WERI-Rb-1 (cell line): ENCODE results near the gene ESR2.
"Not testable (repeated sequence)": the region's sequence is repeated elsewhere in the genome, so short reads cannot be mapped to it uniquely, and the experiment has no call there.

Source experiments
- DNase-seq: peaks from one replicate; pipeline ENCODE4 v3.0.0-alpha.2; 2020
- H3K27ac ChIP-seq: fragments of 250-450 bp; sonication (Bioruptor Pico); 2 replicates; pipeline ENCODE4 v1.5.1; 2020; ENCODE audit warnings: mild to moderate bottlenecking, moderate library complexity
- H3K27me3 ChIP-seq: fragments of 250-450 bp; sonication (Bioruptor Pico); 2 replicates; pipeline ENCODE4 v1.5.1; 2021; ENCODE audit warnings: mild to moderate bottlenecking, low read depth, moderate library complexity; ENCODE audit not compliant: insufficient read depth, severe bottlenecking
- H3K36me3 ChIP-seq: fragments of 250-450 bp; sonication (Bioruptor Pico); 2 replicates; pipeline ENCODE4 v1.5.1; 2020; ENCODE audit warnings: mild to moderate bottlenecking, moderate library complexity
- H3K4me3 ChIP-seq: 2 replicates; pipeline ENCODE4 v1.5.1; 2011; ENCODE audit warnings: low read depth, mild to moderate bottlenecking, control low read depth, low read length
- H3K9me3 ChIP-seq: fragments of 250-450 bp; sonication (Bioruptor Pico); 2 replicates; pipeline ENCODE4 v1.5.1; 2021; ENCODE audit warnings: mild to moderate bottlenecking, moderate library complexity; ENCODE audit not compliant: severe bottlenecking
- CTCF ChIP-seq: IDR thresholded peaks from 2 replicates; pipeline ENCODE4 v1.5.1; 2011; ENCODE audit warnings: low read depth, mild to moderate bottlenecking, control low read depth, inconsistent platforms, low read length

Gene ESR2

GRCh38 chr14:64049616-64050381, 244.4 kb downstream of the ESR2 start:
- no peak for TF ChIP-seq CTCF
- H3K36me3 ChIP-seq: peaks cover 39% of the 10 kb centered on the region
- no peaks in the 10 kb centered on the region for H3K9me3 ChIP-seq
- no peak overlapping the region for H3K4me3 ChIP-seq
- no peak for DNase-seq
- H3K27me3 ChIP-seq: no peaks in the 10 kb centered on the region
- H3K27ac ChIP-seq: no peak overlapping the region

- Histone ChIP-seq H3K36me3 (peaks cover 26% of the 10 kb centered on the region), H3K9me3 (no peaks in the 10 kb centered on the region), H3K4me3 (no peak overlapping the region), H3K27ac (no peak overlapping the region), H3K27me3 (no peaks in the 10 kb centered on the region)
- no peak for TF ChIP-seq CTCF
- no peak for DNase-seq
Measured at GRCh38 chr14:64045091-64045490, 249.1 kb downstream of the ESR2 start.

GRCh38 chr14:64043296-64043695, 250.9 kb downstream of the ESR2 start:
- DNase-seq, H3K4me3 ChIP-seq, H3K27ac ChIP-seq, H3K27me3 ChIP-seq, H3K9me3 ChIP-seq: not testable (repeated sequence)
- H3K36me3 ChIP-seq: peaks cover 12% of the 10 kb centered on the region

- no peak for DNase-seq
- no peak overlapping the region for H3K27ac ChIP-seq
- peaks cover 10% of the 10 kb centered on the region for H3K36me3 ChIP-seq
- H3K9me3 ChIP-seq: no peaks in the 10 kb centered on the region
- H3K27me3 ChIP-seq: no peaks in the 10 kb centered on the region
- TF ChIP-seq CTCF: no peak
- no peak overlapping the region for H3K4me3 ChIP-seq
Measured at GRCh38 chr14:64040044-64040443, 254.1 kb downstream of the ESR2 start.

GRCh38 chr14:64038841-64039542, 255.2 kb downstream of the ESR2 start:
- Histone ChIP-seq H3K9me3 (no peaks in the 10 kb centered on the region), H3K4me3 (no peak overlapping the region), H3K36me3 (peaks cover 19% of the 10 kb centered on the region), H3K27ac (no peak overlapping the region), H3K27me3 (no peaks in the 10 kb centered on the region)
- DNase-seq: no peak
- no peak for TF ChIP-seq CTCF

GRCh38 chr14:64037869-64038745, 256.1 kb downstream of the ESR2 start:
- DNase-seq, H3K4me3 ChIP-seq, H3K27me3 ChIP-seq, H3K27ac ChIP-seq, H3K9me3 ChIP-seq: not testable (repeated sequence)
- H3K36me3 ChIP-seq: peaks cover 26% of the 10 kb centered on the region
